DOHH2 (cell line): Measurements from ENCODE around the gene CRLF1.

ENCODE experiments used
- CTCF ChIP-seq: fragments of 200-600 bp; sonication (generic); IDR thresholded peaks from one replicate; pipeline ENCODE4 v1.5.1; 2014; ENCODE audit warnings: antibody characterized with exemption, mild to moderate bottlenecking, low read depth, low read length; ENCODE audit not compliant: poor library complexity, severe bottlenecking
- EZH2phosphoT487 ChIP-seq: fragments of 200-600 bp; sonication (generic); IDR thresholded peaks from 2 replicates; pipeline ENCODE4 v1.6.1; 2017; ENCODE audit warnings: borderline replicate concordance, mild to moderate bottlenecking, antibody characterized with exemption, low read length, moderate library complexity, mixed read lengths

GRCh38 chr19:18587962-18588610 lies 18.5 kb downstream of the CRLF1 start:
- TF ChIP-seq CTCF (no peak), EZH2phosphoT487 (no peak)
